Measurements from ENCODE around the gene PLA2G2E.
A peak's percentile ranks its signal among the peaks of the same experiment; 100 is the strongest.
"Not testable (repeated sequence)": the region's sequence is repeated elsewhere in the genome, so short reads cannot be mapped to it uniquely, and the experiment has no call there.

PLA2G2E gene

GRCh38 chr1:19927130-19927421 is 3.7 kb upstream of the PLA2G2E start:
- not testable (repeated sequence) for DNase-seq (ENCODE audit: low spot score)

GRCh38 chr1:19926296-19927129 is 3.1 kb upstream of the PLA2G2E start:
- DNase-seq (ENCODE audit: low spot score) = peak; percentile 82

GRCh38 chr1:19925342-19926070 is 2.1 kb upstream of the PLA2G2E start:
- DNase-seq (ENCODE audit: low spot score) = peak; percentile 95

GRCh38 chr1:19923953-19924346 is 533 bp upstream of the PLA2G2E start:
- no peak for DNase-seq (ENCODE audit: low spot score)

- DNase-seq (ENCODE audit: low spot score) = peak; percentile 35
Observed at GRCh38 chr1:19922015-19922688, 1.3 kb downstream of the PLA2G2E start.

- peak; percentile 81 for DNase-seq (ENCODE audit: low spot score)
Observed at GRCh38 chr1:19921310-19921709, 2.1 kb downstream of the PLA2G2E start.

GRCh38 chr1:19920132-19920710 is 3.2 kb downstream of the PLA2G2E start:
- no peak for DNase-seq (ENCODE audit: low spot score)

GRCh38 chr1:19918057-19918456 is 5.4 kb downstream of the PLA2G2E start:
- DNase-seq (ENCODE audit: low spot score) = peak; percentile 81

GRCh38 chr1:19910650-19911049 is 12.8 kb downstream of the PLA2G2E start:
- DNase-seq (ENCODE audit: low spot score) = no peak

GRCh38 chr1:19909971-19910370 is 13.4 kb downstream of the PLA2G2E start:
- DNase-seq (ENCODE audit: low spot score) = no peak

- no peak for DNase-seq (ENCODE audit: low spot score)
Observed at GRCh38 chr1:19909392-19909791, 14.0 kb downstream of the PLA2G2E start.

GRCh38 chr1:19907456-19907855 is 16.0 kb downstream of the PLA2G2E start:
- no peak for DNase-seq (ENCODE audit: low spot score)

- peak; percentile 52 for DNase-seq (ENCODE audit: low spot score)
Observed at GRCh38 chr1:19903621-19904020, 19.8 kb downstream of the PLA2G2E start.

GRCh38 chr1:19901653-19902052 is 21.8 kb downstream of the PLA2G2E start:
- DNase-seq (ENCODE audit: low spot score) = no peak

- no peak for DNase-seq (ENCODE audit: low spot score)
Observed at GRCh38 chr1:19894218-19894617, 29.2 kb downstream of the PLA2G2E start.

- DNase-seq (ENCODE audit: low spot score) = no peak
Observed at GRCh38 chr1:19893687-19894086, 29.7 kb downstream of the PLA2G2E start.

- no peak for DNase-seq (ENCODE audit: low spot score)
Observed at GRCh38 chr1:19892628-19893168, 30.7 kb downstream of the PLA2G2E start.

GRCh38 chr1:19892129-19892528 is 31.3 kb downstream of the PLA2G2E start:
- no peak for DNase-seq (ENCODE audit: low spot score)

GRCh38 chr1:19889656-19890055 is 33.8 kb downstream of the PLA2G2E start:
- no peak for DNase-seq (ENCODE audit: low spot score)

GRCh38 chr1:19888112-19888511 is 35.3 kb downstream of the PLA2G2E start:
- no peak for DNase-seq (ENCODE audit: low spot score)

GRCh38 chr1:19885821-19886220 is 37.6 kb downstream of the PLA2G2E start:
- DNase-seq (ENCODE audit: low spot score) = no peak

GRCh38 chr1:19884312-19884711 is 39.1 kb downstream of the PLA2G2E start:
- DNase-seq (ENCODE audit: low spot score) = no peak

Data from LoVo (cell line).